HL-60 (cell line): ENCODE results near the gene ME1.

Source experiments
- DNase-seq, 2 experiments: peaks; one replicate each; pipeline ENCODE4 v3.0.0-alpha.2; 2010 to 2020; ENCODE audit warnings: low read depth in 1 of 2, low spot score in 1 of 2
- H3K27ac ChIP-seq: fragments of 250-450 bp; sonication (Bioruptor Pico); replicated peaks from 2 replicates; pipeline ENCODE4 v1.5.1; 2020; ENCODE audit warnings: mild to moderate bottlenecking, moderate library complexity
- H3K27me3 ChIP-seq: fragments of 250-450 bp; sonication (Bioruptor Pico); 2 replicates; pipeline ENCODE4 v1.5.1; 2021; ENCODE audit warnings: mild to moderate bottlenecking, moderate library complexity; ENCODE audit not compliant: insufficient read depth, poor library complexity, severe bottlenecking
- H3K4me3 ChIP-seq: replicated peaks from 2 replicates; pipeline ENCODE4 v1.5.1; 2011; ENCODE audit warnings: mild to moderate bottlenecking, control low read depth, low read length; ENCODE audit not compliant: insufficient read depth
- CTCF ChIP-seq: IDR thresholded peaks from one replicate; pipeline ENCODE4 v1.5.1; 2011; ENCODE audit warnings: low read length, control low read depth, inconsistent platforms; ENCODE audit not compliant: insufficient read depth
- GABPA ChIP-seq: IDR thresholded peaks from 2 replicates; pipeline ENCODE4 v1.6.1; 2012; ENCODE audit warnings: low read depth
- POLR2AphosphoS5 ChIP-seq: IDR thresholded peaks from 2 replicates; pipeline ENCODE4 v1.6.1; 2012; ENCODE audit warnings: low read depth
- SPI1 ChIP-seq: IDR thresholded peaks from 2 replicates; pipeline ENCODE4 v1.6.1; 2012; ENCODE audit warnings: low read depth, mild to moderate bottlenecking, borderline replicate concordance
- TF ChIP-seq, protein P1 (sequence below): IDR thresholded peaks from 2 replicates; pipeline ENCODE4 v1.6.1; 2012; ENCODE audit warnings: low read depth; ENCODE audit not compliant: insufficient replicate concordance

Gene ME1

GRCh38 chr6:83250235-83250634 is 180.6 kb downstream of the ME1 start:
- no peak overlapping the region for H3K4me3 ChIP-seq
- H3K27ac ChIP-seq, result no peak overlapping the region
- no peaks in the 10 kb centered on the region for H3K27me3 ChIP-seq
- TF ChIP-seq, protein P1, sequence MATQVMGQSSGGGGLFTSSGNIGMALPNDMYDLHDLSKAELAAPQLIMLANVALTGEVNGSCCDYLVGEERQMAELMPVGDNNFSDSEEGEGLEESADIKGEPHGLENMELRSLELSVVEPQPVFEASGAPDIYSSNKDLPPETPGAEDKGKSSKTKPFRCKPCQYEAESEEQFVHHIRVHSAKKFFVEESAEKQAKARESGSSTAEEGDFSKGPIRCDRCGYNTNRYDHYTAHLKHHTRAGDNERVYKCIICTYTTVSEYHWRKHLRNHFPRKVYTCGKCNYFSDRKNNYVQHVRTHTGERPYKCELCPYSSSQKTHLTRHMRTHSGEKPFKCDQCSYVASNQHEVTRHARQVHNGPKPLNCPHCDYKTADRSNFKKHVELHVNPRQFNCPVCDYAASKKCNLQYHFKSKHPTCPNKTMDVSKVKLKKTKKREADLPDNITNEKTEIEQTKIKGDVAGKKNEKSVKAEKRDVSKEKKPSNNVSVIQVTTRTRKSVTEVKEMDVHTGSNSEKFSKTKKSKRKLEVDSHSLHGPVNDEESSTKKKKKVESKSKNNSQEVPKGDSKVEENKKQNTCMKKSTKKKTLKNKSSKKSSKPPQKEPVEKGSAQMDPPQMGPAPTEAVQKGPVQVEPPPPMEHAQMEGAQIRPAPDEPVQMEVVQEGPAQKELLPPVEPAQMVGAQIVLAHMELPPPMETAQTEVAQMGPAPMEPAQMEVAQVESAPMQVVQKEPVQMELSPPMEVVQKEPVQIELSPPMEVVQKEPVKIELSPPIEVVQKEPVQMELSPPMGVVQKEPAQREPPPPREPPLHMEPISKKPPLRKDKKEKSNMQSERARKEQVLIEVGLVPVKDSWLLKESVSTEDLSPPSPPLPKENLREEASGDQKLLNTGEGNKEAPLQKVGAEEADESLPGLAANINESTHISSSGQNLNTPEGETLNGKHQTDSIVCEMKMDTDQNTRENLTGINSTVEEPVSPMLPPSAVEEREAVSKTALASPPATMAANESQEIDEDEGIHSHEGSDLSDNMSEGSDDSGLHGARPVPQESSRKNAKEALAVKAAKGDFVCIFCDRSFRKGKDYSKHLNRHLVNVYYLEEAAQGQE, result no peak
- TF ChIP-seq SPI1 (no peak), POLR2AphosphoS5 (no peak), CTCF (no peak), GABPA (no peak)
- no peak for DNase-seq

- no peak overlapping the region for H3K4me3 ChIP-seq
- no peak overlapping the region for H3K27ac ChIP-seq
- no peak for DNase-seq
- no peaks in the 10 kb centered on the region for H3K27me3 ChIP-seq
- TF ChIP-seq GABPA (no peak), CTCF (no peak)
Observed at GRCh38 chr6:83247471-83247870, 183.4 kb downstream of the ME1 start.

DNA sequence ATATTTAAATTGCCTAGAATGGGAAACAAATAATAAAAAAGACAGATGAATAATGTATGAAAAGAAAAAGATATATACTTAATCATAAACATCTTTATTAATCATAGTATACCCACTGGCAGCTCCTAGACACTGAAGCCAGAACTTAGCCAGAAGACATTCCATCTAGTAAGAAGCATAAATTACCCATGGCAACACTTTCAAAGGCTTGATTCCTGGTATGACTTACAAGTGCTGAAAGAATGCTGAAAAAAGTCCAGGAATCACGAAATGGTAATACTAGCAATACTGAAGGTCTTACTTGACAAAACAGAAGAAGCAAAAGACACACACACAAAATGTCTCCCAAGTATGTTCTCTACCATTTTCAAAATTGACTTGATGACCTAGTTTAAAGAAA is 199.7 kb downstream of the ME1 start:
- Histone ChIP-seq H3K4me3 (no peak overlapping the region), H3K27ac (no peak overlapping the region), H3K27me3 (no peaks in the 10 kb centered on the region)
- TF ChIP-seq CTCF (no peak), POLR2AphosphoS5 (no peak), SPI1 (no peak), GABPA (no peak)
- TF ChIP-seq, protein P1, result no peak
- no peak for DNase-seq

- no peak overlapping the region for H3K4me3 ChIP-seq
- no peaks in the 10 kb centered on the region for H3K27me3 ChIP-seq
- TF ChIP-seq SPI1, result no peak
- TF ChIP-seq CTCF, result no peak
- TF ChIP-seq, protein P1, result no peak
- no peak for TF ChIP-seq GABPA
- TF ChIP-seq POLR2AphosphoS5, result no peak
- no peak for DNase-seq
- H3K27ac ChIP-seq, result no peak overlapping the region
Observed at GRCh38 chr6:83226517-83226916, 204.3 kb downstream of the ME1 start.
